ENCODE data around the gene CLOCK. TPM values are rescaled to one million over a fixed set of nuclear protein-coding genes. Genes with fewer than 3 reads are reported as not detected.
"Not testable (repeated sequence)": the region's sequence is repeated elsewhere in the genome, so short reads cannot be mapped to it uniquely, and the experiment has no call there.

CLOCK gene, protein sequence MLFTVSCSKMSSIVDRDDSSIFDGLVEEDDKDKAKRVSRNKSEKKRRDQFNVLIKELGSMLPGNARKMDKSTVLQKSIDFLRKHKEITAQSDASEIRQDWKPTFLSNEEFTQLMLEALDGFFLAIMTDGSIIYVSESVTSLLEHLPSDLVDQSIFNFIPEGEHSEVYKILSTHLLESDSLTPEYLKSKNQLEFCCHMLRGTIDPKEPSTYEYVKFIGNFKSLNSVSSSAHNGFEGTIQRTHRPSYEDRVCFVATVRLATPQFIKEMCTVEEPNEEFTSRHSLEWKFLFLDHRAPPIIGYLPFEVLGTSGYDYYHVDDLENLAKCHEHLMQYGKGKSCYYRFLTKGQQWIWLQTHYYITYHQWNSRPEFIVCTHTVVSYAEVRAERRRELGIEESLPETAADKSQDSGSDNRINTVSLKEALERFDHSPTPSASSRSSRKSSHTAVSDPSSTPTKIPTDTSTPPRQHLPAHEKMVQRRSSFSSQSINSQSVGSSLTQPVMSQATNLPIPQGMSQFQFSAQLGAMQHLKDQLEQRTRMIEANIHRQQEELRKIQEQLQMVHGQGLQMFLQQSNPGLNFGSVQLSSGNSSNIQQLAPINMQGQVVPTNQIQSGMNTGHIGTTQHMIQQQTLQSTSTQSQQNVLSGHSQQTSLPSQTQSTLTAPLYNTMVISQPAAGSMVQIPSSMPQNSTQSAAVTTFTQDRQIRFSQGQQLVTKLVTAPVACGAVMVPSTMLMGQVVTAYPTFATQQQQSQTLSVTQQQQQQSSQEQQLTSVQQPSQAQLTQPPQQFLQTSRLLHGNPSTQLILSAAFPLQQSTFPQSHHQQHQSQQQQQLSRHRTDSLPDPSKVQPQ
- 10 to 100 TPM; 29.6 to 44.8 (median 35.7) TPM for total RNA-seq
- polyA plus RNA-seq: 12.2 TPM
- long read RNA-seq, donor 1, partial matches to known transcripts: 6 of 21 reads
- long read RNA-seq, donor 1, other reads (novel, unspliced or antisense): 11 of 21 reads
- long read RNA-seq, donor 2, partial matches to known transcripts: 1 of 3 reads
- long read RNA-seq, donor 2, other reads (novel, unspliced or antisense): 2 of 3 reads
- long read RNA-seq, donor 3, transcript CLOCK-211 (23 exons, 3,580 nt): major isoform, 11 of 38 reads
- long read RNA-seq, donor 3, partial matches to known transcripts: 13 of 38 reads
- long read RNA-seq, donor 3, other reads (novel, unspliced or antisense): 14 of 38 reads
- long read RNA-seq, donor 4, partial matches to known transcripts: 5 of 8 reads
- long read RNA-seq, donor 4, other reads (novel, unspliced or antisense): 3 of 8 reads

GRCh38 chr4:55546756-55547465 lies at the start of gene CLOCK:
Gene CLOCK (minus strand): TSS chr4:55546909. CDS start chr4:55482785, 64,124 bp downstream.
- Histone ChIP-seq H3K4me1 (ENCODE audit: control insufficient read depth, insufficient read depth, low read length) (no peaks in the 10 kb centered on the region), H3K4me3 (ENCODE audit: low read length) (peak within 1 kb of the TSS; percentile 95), H3K9me3 (ENCODE audit: control insufficient read depth, low read length) (no peaks in the 10 kb centered on the region), H3K27ac (ENCODE audit: low read length) (peak within 1 kb of the TSS; percentile 75), H3K27me3 (ENCODE audit: control insufficient read depth, insufficient read depth) (no peaks in the 10 kb centered on the region)
- under 1% methylated on average over 71 of the region's 71 CpGs for WGBS
- ATAC-seq: peak; percentile 94 to 95
- intact Hi-C loops (cut with DNase I): loop anchor here in 1 of 4 donors (5.0 kb wide), 1 partner anchor 200 kb away; the partner anchor contains the start of gene SRD5A3
- DNase-seq: peak; percentile 92 to 96 (median 96)

DNA sequence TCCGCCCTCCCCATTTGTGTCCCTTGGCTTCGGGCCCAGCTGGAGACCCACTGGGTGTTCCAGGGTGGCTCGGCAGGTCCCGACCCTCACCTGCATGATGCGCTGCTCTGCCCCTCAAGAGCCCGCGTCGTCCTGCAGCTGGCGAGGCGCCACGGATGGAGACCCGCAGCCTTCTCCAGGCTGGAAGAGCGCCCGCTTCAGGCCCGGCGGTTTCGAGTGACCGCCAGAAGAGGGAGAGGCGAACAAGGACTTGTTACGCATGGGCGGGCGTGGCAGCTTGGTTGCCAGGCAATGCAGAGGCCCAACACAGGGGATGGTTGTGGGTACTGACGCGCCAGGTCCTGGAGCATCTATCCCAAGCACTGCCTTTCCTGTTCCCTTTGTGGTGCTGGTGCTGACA lies 45.3 kb upstream of the CLOCK start, which contains the start of gene PDCL2:
PDCL2 (minus strand) TSS at position 232 of the 400 bp plus-strand sequence; CDS start at position 96, 136 bp downstream.
- Histone ChIP-seq H3K27ac (ENCODE audit: low read length) (no peak within 1 kb of the TSS), H3K4me3 (ENCODE audit: low read length) (no peak within 1 kb of the TSS), H3K4me1 (ENCODE audit: control insufficient read depth, insufficient read depth, low read length) (no peaks in the 10 kb centered on the region), H3K27me3 (ENCODE audit: control insufficient read depth, insufficient read depth) (no peaks in the 10 kb centered on the region), H3K9me3 (ENCODE audit: control insufficient read depth, low read length) (no peaks in the 10 kb centered on the region)
- intact Hi-C loops (cut with DNase I): no loop called here
- 93% methylated on average over 24 of the region's 24 CpGs for WGBS
- ATAC-seq (no peak), DNase-seq (peak; percentile 13 to 49 (median 42))

GRCh38 chr4:55588160-55588559 lies 41.5 kb upstream of the CLOCK start:
- WGBS: 83% methylated on average over 2 of the region's 2 CpGs
- H3K27me3 ChIP-seq (ENCODE audit: control insufficient read depth, insufficient read depth): no peaks in the 10 kb centered on the region
- no peaks in the 10 kb centered on the region for H3K4me1 ChIP-seq (ENCODE audit: control insufficient read depth, insufficient read depth, low read length)
- H3K9me3 ChIP-seq (ENCODE audit: control insufficient read depth, low read length): no peaks in the 10 kb centered on the region
- H3K27ac ChIP-seq (ENCODE audit: low read length): no peak overlapping the region
- DNase-seq (no peak), ATAC-seq (no peak)
- H3K4me3 ChIP-seq (ENCODE audit: low read length): no peak overlapping the region
- intact Hi-C loops (cut with DNase I): no loop called here

GRCh38 chr4:55582773-55583172 lies 36.1 kb upstream of the CLOCK start:
- H3K9me3 ChIP-seq (ENCODE audit: control insufficient read depth, low read length); H3K27ac ChIP-seq (ENCODE audit: low read length); H3K4me1 ChIP-seq (ENCODE audit: control insufficient read depth, insufficient read depth, low read length); ATAC-seq; H3K27me3 ChIP-seq (ENCODE audit: control insufficient read depth, insufficient read depth); intact Hi-C loops (cut with DNase I); DNase-seq; H3K4me3 ChIP-seq (ENCODE audit: low read length): not testable (repeated sequence)
- 96% methylated on average over 2 of the region's 2 CpGs for WGBS

GRCh38 chr4:55578341-55579010 lies 31.8 kb upstream of the CLOCK start:
- no peak for ATAC-seq
- intact Hi-C loops (cut with DNase I): no loop called here
- no peaks in the 10 kb centered on the region for H3K9me3 ChIP-seq (ENCODE audit: control insufficient read depth, low read length)

GRCh38 chr4:55575513-55575912 lies 28.8 kb upstream of the CLOCK start:
- WGBS: 65% methylated on average over 1 of the region's 1 CpG
- Histone ChIP-seq H3K4me1 (ENCODE audit: control insufficient read depth, insufficient read depth, low read length) (no peaks in the 10 kb centered on the region), H3K9me3 (ENCODE audit: control insufficient read depth, low read length) (no peaks in the 10 kb centered on the region), H3K27ac (ENCODE audit: low read length) (no peak overlapping the region), H3K27me3 (ENCODE audit: control insufficient read depth, insufficient read depth) (no peaks in the 10 kb centered on the region), H3K4me3 (ENCODE audit: low read length) (no peak overlapping the region)
- ATAC-seq: no peak
- no peak for DNase-seq
- intact Hi-C loops (cut with DNase I): no loop called here

More at GRCh38 chr4:55578341-55579010, 31.8 kb upstream of the CLOCK start:
- Histone ChIP-seq H3K27ac (ENCODE audit: low read length) (no peak overlapping the region), H3K4me3 (ENCODE audit: low read length) (no peak overlapping the region), H3K4me1 (ENCODE audit: control insufficient read depth, insufficient read depth, low read length) (no peaks in the 10 kb centered on the region), H3K27me3 (ENCODE audit: control insufficient read depth, insufficient read depth) (no peaks in the 10 kb centered on the region)
- DNase-seq: no peak

GRCh38 chr4:55574252-55574651 lies 27.5 kb upstream of the CLOCK start:
- H3K4me3 ChIP-seq (ENCODE audit: low read length): no peak overlapping the region
- no peaks in the 10 kb centered on the region for H3K4me1 ChIP-seq (ENCODE audit: control insufficient read depth, insufficient read depth, low read length)
- no peaks in the 10 kb centered on the region for H3K9me3 ChIP-seq (ENCODE audit: control insufficient read depth, low read length)
- intact Hi-C loops (cut with DNase I): no loop called here
- 61% methylated on average over 1 of the region's 1 CpG for WGBS
- no peak overlapping the region for H3K27ac ChIP-seq (ENCODE audit: low read length)
- no peak for ATAC-seq
- no peak for DNase-seq
- H3K27me3 ChIP-seq (ENCODE audit: control insufficient read depth, insufficient read depth): no peaks in the 10 kb centered on the region

DNA sequence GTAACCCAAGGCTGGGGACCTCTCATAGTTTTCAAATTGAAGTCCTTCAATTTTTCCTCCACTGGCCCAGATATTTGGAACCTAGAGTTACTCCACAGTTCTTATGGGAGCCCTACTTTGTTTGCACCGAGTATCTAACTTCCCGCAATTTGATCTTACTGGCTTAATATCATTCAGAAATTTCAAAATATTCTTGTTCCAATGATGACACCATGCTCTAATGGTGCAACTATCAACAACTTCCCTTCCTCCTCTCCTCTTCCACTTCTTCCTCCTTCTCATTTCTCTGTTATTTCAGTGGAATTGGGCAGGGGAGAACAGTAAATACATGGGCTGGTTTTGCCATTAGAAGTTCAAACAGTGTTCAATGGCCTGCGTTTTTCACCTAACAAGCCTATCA lies 25.1 kb upstream of the CLOCK start:
- H3K9me3 ChIP-seq (ENCODE audit: control insufficient read depth, low read length): no peaks in the 10 kb centered on the region
- H3K4me3 ChIP-seq (ENCODE audit: low read length): no peak overlapping the region
- H3K4me1 ChIP-seq (ENCODE audit: control insufficient read depth, insufficient read depth, low read length): no peaks in the 10 kb centered on the region
- no peak overlapping the region for H3K27ac ChIP-seq (ENCODE audit: low read length)
- ATAC-seq (no peak), DNase-seq (no peak)
- 89% methylated on average over 3 of the region's 3 CpGs for WGBS
- intact Hi-C loops (cut with DNase I): no loop called here
- no peaks in the 10 kb centered on the region for H3K27me3 ChIP-seq (ENCODE audit: control insufficient read depth, insufficient read depth)

- intact Hi-C loops (cut with DNase I): no loop called here
- ATAC-seq: no peak
- WGBS: 84% methylated on average over 1 of the region's 1 CpG
- DNase-seq: no peak
- Histone ChIP-seq H3K27me3 (ENCODE audit: control insufficient read depth, insufficient read depth) (no peaks in the 10 kb centered on the region), H3K4me3 (ENCODE audit: low read length) (no peak overlapping the region), H3K27ac (ENCODE audit: low read length) (no peak overlapping the region), H3K4me1 (ENCODE audit: control insufficient read depth, insufficient read depth, low read length) (no peaks in the 10 kb centered on the region), H3K9me3 (ENCODE audit: control insufficient read depth, low read length) (no peaks in the 10 kb centered on the region)
Measured at GRCh38 chr4:55568905-55569504, 22.3 kb upstream of the CLOCK start.
